Stimulated activated CD8-positive, alpha-beta memory T cell treated with anti-CD3 and anti-CD28 coated beads, Interleukin-15, amount 100 ng/mL, for 4 hours (primary cell): Measurements from ENCODE around the gene CST7.

Experiments used
- DNase-seq, 2 donors: peaks; one replicate each; pipeline ENCODE4 v3.0.0-alpha.2; 2020; ENCODE audit warnings: low read depth in 2 of 2

Gene CST7

DNA sequence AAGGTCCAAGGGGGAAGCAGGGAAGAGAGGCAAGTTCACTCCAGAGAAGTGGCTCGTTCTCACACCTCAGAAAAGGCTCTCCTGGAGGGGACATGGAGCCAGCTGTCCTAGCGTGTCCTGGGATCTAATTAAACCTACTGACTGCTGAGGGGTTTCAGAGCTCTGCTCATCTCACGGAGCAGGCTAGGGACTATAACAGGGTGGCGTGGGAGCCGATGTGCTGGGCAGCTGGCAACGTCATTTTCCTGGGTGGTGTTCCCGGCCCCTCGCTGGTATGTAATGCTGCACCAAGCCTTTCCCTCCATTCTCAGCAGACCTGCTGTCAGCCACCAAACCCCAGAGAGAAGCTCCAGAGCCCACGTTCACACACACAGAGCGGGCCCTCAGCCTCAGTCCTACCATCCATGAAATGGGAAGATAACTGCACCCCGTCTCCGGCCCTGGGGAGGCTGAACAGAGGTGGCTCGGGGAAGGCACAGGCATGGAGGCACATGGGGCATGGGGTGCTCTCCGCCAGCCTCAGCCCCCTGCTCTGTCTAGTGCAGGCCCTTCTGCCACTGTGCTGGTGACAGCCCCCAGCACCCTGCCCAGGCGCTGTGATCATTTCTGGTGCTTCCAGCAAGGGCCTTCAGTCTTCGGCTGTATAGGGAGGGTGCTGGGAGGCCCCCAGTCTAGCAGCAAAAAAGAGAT, 1.9 kb downstream of the CST7 start:
- DNase-seq: no peak

GRCh38 chr20:24951536-24952083, 2.5 kb downstream of the CST7 start:
- DNase-seq: no peak

DNA sequence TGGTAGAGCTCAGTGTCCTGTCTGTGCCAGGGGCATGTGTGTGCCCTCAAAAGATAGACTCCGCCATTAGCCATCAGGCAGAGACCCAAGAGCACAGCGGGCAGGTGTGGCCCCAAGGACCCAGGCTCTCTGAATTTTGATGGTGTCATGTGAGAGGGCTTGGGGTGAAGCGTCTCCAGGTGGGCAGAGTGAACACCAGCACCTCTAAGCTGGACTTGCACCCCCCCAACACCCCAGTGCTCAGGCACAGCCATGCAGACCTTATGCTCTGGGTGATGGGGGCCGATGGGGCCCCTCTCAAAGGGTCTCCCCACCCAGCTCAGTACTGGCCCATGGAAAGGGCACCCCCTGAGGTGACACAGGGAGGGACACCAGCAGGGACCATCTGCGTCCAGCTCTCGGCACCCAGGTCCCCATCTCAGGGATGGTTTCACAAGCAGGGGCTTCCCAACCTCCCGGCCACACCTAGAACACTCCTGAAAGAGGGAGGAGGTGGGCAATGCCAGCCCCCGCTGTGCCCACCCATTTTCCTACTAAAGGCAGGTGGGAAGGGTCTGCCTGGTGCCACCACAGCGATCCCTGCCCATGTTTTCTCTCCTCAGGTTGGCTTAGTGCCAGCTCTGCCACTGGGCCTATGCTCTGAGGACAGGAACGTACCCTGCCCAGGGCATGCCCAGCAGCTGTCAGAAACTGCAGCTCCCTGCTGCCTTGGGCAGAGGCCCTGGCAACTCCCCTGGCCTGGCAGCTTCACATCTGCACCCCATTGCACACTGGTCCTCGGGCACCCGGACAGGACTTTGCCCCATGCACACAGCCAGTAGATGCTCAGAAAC, 3.5 kb downstream of the CST7 start:
- DNase-seq: no peak

DNA sequence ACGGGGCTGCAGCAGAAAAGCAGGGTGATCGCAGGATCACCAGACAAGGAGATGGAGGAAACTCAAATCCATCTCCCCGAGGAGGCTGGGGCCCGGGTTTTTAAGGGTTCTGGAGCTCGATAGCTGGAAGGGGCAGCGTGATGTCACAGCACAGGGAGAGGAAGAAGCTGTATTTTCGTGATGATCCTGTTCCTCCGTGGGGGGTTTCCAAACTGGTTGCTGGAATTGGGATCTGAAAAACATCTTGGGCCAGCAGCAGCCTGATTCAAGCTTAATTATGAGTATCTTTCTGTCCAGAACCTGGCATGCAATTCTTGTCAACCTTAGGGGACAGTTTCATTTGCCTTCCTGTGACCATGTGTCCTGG, 4.1 kb downstream of the CST7 start:
- no peak for DNase-seq

DNA sequence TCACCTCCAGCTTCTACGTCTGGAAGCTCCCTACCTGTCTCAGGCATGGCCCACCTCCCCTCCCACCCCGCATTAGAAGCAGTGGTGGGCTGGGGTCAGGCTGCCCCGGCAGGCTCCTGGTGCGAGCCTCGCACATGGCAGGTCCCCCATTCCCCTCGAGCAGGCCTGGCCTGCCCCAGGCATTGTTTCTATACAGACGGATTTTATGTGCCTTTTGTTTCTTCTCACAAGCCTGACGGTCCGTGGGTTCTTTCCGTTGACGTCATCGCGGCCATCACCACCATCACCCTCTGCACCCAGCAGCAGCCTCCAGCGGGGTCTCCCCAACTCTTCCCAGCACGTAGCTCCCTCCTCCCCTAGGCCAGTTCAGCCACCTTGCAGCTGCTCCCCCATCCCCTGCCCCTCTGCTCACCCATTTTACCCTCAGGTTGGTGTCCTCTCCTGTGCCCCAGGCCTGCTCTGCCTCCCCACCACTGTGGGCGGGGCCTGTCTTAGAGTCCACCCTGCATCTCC, 4.6 kb downstream of the CST7 start:
- DNase-seq: no peak

- DNase-seq: no peak
Observed at GRCh38 chr20:24954151-24954550, 5.1 kb downstream of the CST7 start.

- no peak for DNase-seq
Observed at GRCh38 chr20:24954566-24954965, 5.5 kb downstream of the CST7 start.

DNA sequence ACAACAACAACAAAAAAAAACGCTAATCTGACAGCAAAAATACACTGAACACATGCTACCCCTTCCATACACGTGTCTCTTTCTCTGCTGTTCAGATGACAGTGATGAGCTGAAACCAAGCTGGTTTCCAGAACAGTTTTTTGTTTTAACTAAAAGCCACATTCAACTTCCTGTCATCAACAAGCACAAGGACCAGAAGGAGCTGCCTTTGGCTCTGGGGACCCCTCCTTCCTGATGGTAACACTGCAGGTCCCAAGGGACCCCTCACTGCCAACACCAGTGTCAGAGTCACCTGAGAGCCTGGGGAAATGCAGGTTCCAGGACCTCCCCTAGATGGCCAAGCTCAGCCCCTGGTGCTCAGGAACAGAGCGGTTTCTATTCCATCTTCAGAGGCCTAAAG, 6.0 kb downstream of the CST7 start:
- no peak for DNase-seq

DNA sequence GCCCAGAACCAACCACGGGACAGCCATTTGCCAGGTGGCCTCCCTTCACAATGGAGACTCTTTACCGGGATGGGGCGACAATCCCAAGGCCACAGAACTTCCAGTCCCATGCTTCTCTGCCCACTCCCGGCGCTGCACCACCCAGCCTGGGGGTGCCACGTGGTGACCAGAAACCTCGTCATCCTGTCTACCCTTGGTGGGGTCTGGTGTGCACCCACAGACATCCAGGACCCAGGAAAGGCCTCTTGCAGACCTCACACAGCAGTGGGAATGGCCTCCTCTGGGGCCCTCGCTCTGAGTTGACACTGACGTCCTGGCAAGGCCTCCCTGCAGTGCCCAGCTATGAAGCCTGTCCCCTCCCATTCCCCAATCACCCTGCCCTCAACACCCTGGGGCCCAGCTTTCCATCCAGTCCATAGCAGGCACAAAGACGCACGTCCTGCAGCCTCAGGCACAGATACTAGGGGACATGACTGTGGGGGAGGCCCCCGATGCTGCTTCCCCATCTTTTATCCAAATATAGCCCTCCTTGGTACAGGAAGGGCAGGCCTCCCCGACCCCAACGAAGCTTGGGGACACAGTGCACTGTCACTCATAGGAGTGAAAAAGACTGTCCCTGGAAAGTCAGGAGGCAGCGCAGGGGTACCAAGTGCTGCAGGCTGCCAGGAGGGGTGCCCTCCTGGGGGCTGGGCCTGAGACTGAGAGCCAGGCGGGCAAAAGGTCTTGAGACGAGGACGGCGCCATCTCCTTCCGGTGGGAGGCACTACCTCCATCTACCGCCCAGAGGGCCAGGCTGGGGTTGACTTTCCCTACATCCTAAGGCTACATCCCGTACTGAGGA, 7.2 kb downstream of the CST7 start:
- no peak for DNase-seq

- DNase-seq: no peak
Observed at GRCh38 chr20:24957326-24958016, 8.4 kb downstream of the CST7 start.

DNA sequence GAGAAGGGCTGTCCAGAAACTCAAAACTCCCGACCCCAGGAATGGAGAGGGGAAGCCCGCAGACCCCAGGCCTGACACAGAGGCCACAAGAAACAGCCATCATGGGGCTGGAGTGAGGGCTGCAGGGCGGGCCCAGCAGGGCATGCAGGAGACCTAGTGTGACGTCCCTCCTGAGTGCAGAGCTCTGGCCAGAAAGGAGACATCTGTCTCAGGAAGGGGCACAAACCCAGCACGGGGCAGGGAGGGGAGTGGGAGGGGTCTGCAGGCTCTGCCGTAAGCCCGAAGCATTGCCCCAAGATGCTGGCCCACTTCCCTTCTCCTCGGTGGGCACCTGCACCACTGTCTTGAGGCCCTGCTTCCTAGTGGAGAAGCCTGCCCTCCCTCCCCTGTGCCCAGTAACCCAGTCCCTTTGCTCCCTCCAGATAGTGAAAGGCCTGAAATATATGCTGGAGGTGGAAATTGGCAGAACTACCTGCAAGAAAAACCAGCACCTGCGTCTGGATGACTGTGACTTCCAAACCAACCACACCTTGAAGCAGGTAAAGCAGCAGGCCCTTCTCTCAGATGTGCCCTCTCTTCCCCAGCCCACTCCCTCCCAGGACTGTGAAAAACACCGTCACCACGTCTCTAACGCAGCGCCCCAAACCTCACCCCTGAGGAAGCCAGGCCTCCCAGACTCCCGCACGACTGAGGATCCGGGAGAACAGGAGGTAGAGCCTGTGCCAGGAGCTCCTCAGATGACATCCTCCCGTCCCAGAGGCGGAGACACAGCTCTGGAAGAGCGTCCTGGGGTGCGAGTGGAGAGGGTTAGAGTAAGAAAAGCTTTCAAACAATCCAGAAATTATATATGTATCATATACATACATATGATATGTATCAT, 9.7 kb downstream of the CST7 start:
- no peak for DNase-seq

DNA sequence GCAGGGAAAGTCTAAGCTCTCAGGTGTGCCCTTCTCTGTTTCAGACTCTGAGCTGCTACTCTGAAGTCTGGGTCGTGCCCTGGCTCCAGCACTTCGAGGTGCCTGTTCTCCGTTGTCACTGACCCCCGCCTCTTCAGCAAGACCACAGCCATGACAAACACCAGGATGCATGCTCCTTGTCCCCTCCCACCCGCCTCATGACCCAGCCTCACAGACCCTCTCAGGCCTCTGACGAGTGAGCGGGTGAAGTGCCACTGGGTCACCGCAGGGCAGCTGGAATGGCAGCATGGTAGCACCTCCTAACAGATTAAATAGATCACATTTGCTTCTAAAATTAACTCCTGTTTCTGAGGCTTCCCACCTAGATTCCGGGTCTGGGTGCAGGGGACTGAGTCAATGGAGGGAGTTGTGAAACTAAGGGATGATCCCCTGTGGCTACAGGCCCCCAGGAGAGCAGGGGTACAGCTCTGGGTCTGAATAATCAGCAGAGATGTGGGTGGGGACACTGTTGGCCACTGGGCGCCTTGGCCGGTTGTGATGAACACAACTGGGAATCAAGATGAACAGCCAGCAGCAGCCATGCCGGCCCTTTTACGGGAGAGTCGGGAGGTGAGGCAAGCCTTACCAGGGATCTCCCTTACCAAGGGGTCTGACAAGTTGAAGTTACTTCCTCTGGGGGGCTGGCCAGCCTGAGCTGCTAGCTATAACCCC, 10.7 kb downstream of the CST7 start:
- DNase-seq: no peak

DNA sequence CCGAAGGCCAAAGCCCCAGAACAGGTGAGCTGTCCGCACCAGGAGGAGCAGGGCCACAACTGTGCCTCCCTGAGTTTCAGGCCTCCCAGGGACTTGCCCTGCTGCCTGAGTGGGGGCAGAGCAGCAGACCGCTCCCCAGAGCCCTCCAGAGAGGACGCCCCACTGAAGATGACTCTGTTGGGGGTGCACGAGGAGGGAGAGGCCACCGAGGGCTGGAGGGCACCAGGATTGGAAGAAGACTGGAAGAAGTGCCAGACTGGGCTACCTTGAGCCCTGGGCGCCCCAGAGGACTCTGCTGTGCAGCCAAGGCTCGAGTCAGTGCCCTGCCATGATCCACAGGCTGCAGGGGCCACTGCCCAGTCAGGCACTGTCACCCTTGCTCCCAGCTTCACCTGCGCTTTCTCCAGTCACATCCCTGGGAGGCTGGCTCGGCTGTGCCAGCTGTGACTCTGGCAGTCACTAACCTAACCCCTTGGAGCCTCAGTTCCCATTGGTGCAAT, 11.3 kb downstream of the CST7 start:
- no peak for DNase-seq

GRCh38 chr20:24960861-24961260, 11.8 kb downstream of the CST7 start:
- DNase-seq: no peak

GRCh38 chr20:24961384-24962181, 12.5 kb downstream of the CST7 start:
- DNase-seq: no peak

DNA sequence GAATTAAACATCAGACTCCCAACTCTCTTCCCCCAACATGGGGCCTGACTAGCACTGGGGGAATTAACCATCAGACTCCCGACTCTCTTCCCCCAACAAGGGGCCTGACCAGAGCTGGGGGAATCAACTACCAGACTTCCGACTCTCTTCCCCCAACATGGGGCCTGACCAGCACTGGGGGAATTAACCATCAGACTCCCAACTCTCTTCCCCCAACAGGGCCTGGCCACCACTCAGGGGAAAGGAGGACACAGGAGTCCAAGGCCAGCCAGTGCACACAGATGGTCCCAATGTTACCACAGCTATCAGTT, 13.1 kb downstream of the CST7 start:
- no peak for DNase-seq

- DNase-seq: no peak
Observed at GRCh38 chr20:24962510-24962909, 13.4 kb downstream of the CST7 start.

- DNase-seq: no peak
Observed at GRCh38 chr20:24963672-24964505, 14.8 kb downstream of the CST7 start.
